ENCODE data around the gene GSDMA.
A peak's percentile ranks its signal among the peaks of the same experiment; 100 is the strongest.

GSDMA gene

GRCh38 chr17:39962642-39963220 lies at the start of gene GSDMA:
TSS of gene GSDMA (plus strand) at chr17:39963004. CDS start at chr17:39965688, 2,684 bp downstream.
- peak; percentile 85 for FAIRE-seq
- DNase-seq (ENCODE audit: insufficient read length, low spot score) = no peak

GRCh38 chr17:39913989-39914388 lies 48.8 kb upstream of the GSDMA start:
- DNase-seq (ENCODE audit: insufficient read length, low spot score) (no peak), FAIRE-seq (no peak)

GRCh38 chr17:39915559-39915958 lies 47.2 kb upstream of the GSDMA start:
- FAIRE-seq (no peak), DNase-seq (ENCODE audit: insufficient read length, low spot score) (no peak)

GRCh38 chr17:39916918-39917317 lies 45.9 kb upstream of the GSDMA start:
- DNase-seq (ENCODE audit: insufficient read length, low spot score) (no peak), FAIRE-seq (no peak)

- peak; percentile 51 for FAIRE-seq
- no peak for DNase-seq (ENCODE audit: insufficient read length, low spot score)
Measured at GRCh38 chr17:39919087-39919683, 43.6 kb upstream of the GSDMA start.

GRCh38 chr17:39920218-39921210 lies 42.3 kb upstream of the GSDMA start:
- DNase-seq (ENCODE audit: insufficient read length, low spot score) (no peak), FAIRE-seq (peak; percentile 16)

- FAIRE-seq (no peak), DNase-seq (ENCODE audit: insufficient read length, low spot score) (no peak)
Measured at GRCh38 chr17:39921323-39921722, 41.5 kb upstream of the GSDMA start.

- DNase-seq (ENCODE audit: insufficient read length, low spot score) (no peak), FAIRE-seq (no peak)
Measured at GRCh38 chr17:39922006-39922405, 40.8 kb upstream of the GSDMA start.

- FAIRE-seq = peak; percentile 57
- DNase-seq (ENCODE audit: insufficient read length, low spot score) = no peak
Measured at GRCh38 chr17:39923230-39923629, 39.6 kb upstream of the GSDMA start.

GRCh38 chr17:39923836-39924690 lies 38.7 kb upstream of the GSDMA start:
- FAIRE-seq = peak; percentile 69
- no peak for DNase-seq (ENCODE audit: insufficient read length, low spot score)

- DNase-seq (ENCODE audit: insufficient read length, low spot score) = no peak
- FAIRE-seq = no peak
Measured at GRCh38 chr17:39924691-39925055, 38.1 kb upstream of the GSDMA start.

GRCh38 chr17:39925282-39926134 lies 37.3 kb upstream of the GSDMA start:
- DNase-seq (ENCODE audit: insufficient read length, low spot score) (no peak), FAIRE-seq (no peak)

GRCh38 chr17:39926135-39926587 lies 36.6 kb upstream of the GSDMA start:
- DNase-seq (ENCODE audit: insufficient read length, low spot score) = no peak
- FAIRE-seq = no peak

GRCh38 chr17:39926588-39927100 lies 36.2 kb upstream of the GSDMA start:
- DNase-seq (ENCODE audit: insufficient read length, low spot score) = no peak
- peak; percentile 62 for FAIRE-seq

- DNase-seq (ENCODE audit: insufficient read length, low spot score) = peak; percentile 93
- FAIRE-seq = peak; percentile 97
Measured at GRCh38 chr17:39927101-39927928, 35.5 kb upstream of the GSDMA start, which contains the start of the genes LRRC3C and ORMDL3. TSS of gene LRRC3C (plus strand) at chr17:39927732. CDS start at chr17:39941524, 13,792 bp downstream. TSS of gene ORMDL3 (minus strand) at chr17:39927601. CDS start at chr17:39924203, 3,398 bp downstream.

- peak; percentile 64 for FAIRE-seq
Measured at GRCh38 chr17:39927929-39928857, 34.6 kb upstream of the GSDMA start.

More at GRCh38 chr17:39927929-39928857, 34.6 kb upstream of the GSDMA start:
- DNase-seq (ENCODE audit: insufficient read length, low spot score) = no peak

All from HTR-8/SVneo (cell line).